22Rv1 (cell line): ENCODE results near the gene BABAM2.

Source experiments
- CTCF ChIP-seq: fragments of 450-650 bp; IDR thresholded peaks from 2 replicates; pipeline ENCODE4 v1.5.1; 2017; ENCODE audit warnings: mild to moderate bottlenecking
- ZFX ChIP-seq: fragments of 450-650 bp; IDR thresholded peaks from 2 replicates; pipeline ENCODE4 v1.6.1; 2017; ENCODE audit warnings: antibody characterized with exemption, borderline replicate concordance

- TF ChIP-seq CTCF (no peak), ZFX (no peak)
Observed at GRCh38 chr2:28148000-28148399, 257.5 kb downstream of the BABAM2 start.
